Breast epithelium (tissue), 3 donors: ENCODE results near the gene MAN2A1.

ENCODE experiments used
- CTCF ChIP-seq, 3 donors: fragments of 450-650 bp; IDR thresholded peaks; one replicate each; pipeline ENCODE4 v1.5.1; 2016 to 2017; ENCODE audit warnings: antibody characterized with exemption in 3 of 3, mild to moderate bottlenecking in 3 of 3, moderate library complexity in 3 of 3
- POLR2A ChIP-seq: fragments of 450-650 bp; IDR thresholded peaks from one replicate; pipeline ENCODE4 v1.6.1; 2016; ENCODE audit warnings: antibody characterized with exemption, mild to moderate bottlenecking, moderate library complexity
- POLR2AphosphoS5 ChIP-seq, 3 donors: sonication (generic); formaldehyde crosslinking; IDR thresholded peaks; one replicate each; pipeline ENCODE4 v1.6.1; 2017; ENCODE audit warnings: antibody characterized with exemption in 3 of 3

DNA sequence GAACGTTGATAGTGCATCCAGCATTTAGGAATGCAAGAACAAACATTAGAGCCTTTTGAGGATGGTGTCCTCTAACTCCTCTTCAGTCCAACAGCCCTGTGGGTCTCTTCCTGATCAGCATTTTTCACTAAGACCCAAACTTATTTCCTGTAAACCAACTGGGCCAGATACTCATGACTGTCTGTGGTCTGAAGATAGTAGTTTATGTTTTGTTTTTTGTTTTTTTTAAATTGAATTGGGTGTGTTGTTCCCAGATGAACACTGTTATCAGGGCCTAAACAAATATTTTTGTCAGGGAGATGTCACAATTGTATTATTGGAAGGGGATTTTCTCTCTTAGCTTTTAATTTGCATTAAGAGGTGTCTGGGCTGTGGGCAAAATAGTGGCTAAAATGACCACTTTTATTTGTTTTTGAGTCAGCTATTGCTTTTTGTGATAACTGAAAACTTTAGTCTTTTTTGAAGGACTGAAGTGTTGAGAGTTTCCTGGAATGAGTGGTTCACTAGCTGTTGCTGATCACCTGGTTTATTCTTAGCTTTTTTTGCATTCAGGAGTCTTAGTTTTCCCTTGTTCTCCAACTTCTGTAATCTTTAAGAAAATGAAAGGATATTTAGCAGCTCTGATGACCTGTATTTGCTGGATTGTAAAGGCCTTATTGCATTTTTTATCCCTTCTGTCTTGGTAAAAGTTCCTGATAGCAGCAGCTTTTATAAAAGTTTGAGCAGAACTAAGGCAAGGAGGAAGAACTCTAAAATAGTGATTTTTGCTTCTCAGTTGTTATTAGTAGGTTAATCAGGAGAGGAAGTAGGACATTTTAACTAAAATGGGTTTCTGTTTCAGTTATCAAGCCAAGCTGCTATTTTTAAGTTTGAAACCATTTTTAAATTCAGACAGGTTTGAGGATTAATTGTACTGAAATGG lies 5.5 kb downstream of the MAN2A1 start:
- TF ChIP-seq CTCF (IDR thresholded peaks at IDR 0.05) (no peak), POLR2A (no peak), POLR2AphosphoS5 (IDR thresholded peaks at IDR 0.05) (no peak)
